Right lobe of liver (tissue), 4 donors: Measurements from ENCODE around the gene EDRF1.

Source experiments
- CTCF ChIP-seq, 4 donors: fragments of 200-600 bp in 3 of 4; fragments of 450-650 bp in 1 of 4; IDR thresholded peaks; one replicate each; pipeline versions ENCODE4 v1.5.1 to v1.8.0; 2016 to 2022; ENCODE audit warnings: antibody characterized with exemption in 4 of 4, mild to moderate bottlenecking in 2 of 4
- POLR2A ChIP-seq: fragments of 450-650 bp; IDR thresholded peaks from one replicate; pipeline ENCODE4 v1.6.1; 2017; ENCODE audit warnings: antibody characterized with exemption, mild to moderate bottlenecking
- donor health status: DM: no; HTN: no; CAD: no.
- donor health status: DM: no; HTN: no; CAD: no.
- donor health status: DM: no; HTN: yes; CAD: no.

GRCh38 chr10:125722811-125723210 lies 3.3 kb downstream of the EDRF1 start:
- no peak for TF ChIP-seq POLR2A
- no peak for TF ChIP-seq CTCF (IDR thresholded peaks at IDR 0.05)
